Measurements from ENCODE around the gene ENTPD1. TPM values are rescaled to one million over a fixed set of nuclear protein-coding genes. Genes with fewer than 3 reads are reported as not detected.

The ENTPD1 gene
- polyA plus RNA-seq, 2 of the 4 experiments (the other 2 are of a cell fraction), result 0.08 to 0.14 TPM

DNA sequence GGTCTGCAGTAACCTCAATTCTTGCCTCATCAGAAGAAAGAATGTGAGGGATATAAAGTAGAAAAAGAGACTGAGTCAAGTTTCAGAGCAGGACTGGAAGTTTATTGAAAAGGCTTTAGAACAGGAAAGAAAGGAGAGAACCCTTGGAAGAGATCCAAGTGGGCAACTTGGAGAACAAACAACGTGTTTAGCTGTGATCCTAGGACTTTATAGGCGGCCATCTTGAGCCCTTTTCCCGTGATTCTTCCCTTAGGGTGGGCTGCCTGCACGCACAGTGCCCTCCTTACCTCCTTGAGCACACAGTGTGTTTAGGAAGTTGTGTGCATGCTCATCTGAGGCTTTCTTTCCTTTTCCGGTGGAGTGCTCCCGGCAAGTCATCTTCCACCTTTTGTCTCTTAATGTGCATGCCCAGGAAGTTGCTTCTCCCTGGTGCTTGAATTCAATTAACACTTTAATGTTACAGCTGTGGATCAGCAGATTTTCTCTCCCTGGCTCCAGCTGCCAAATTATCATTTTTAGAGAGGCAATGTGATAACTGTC, 59.8 kb downstream of the ENTPD1 start:
- no peak overlapping the region for H3K27ac ChIP-seq
- no peak overlapping the region for H3K4me2 ChIP-seq
- no peak for ATAC-seq
- no peaks in the 10 kb centered on the region for H3K9me3 ChIP-seq
- CTCF ChIA-PET, result interaction anchor here (1.4 kb wide), 1 partner anchor 9 kb away, joined by 3 read pairs; no protein-coding TSS in a partner anchor
- no peak overlapping the region for H3K4me3 ChIP-seq
- POLR2A ChIA-PET, result no interaction called here
- H3K4me1 ChIP-seq, result no peaks in the 10 kb centered on the region
- 35% methylated on average over 6 of the region's 6 CpGs for WGBS (ENCODE audit: missing lambda C conversion rate)
- DNase-seq (ENCODE audit: low read depth in 1 of 2, low spot score in 1 of 2), result no peak
- TF ChIP-seq PHF8 (IDR thresholded peaks at IDR 0.05; ENCODE audit: borderline replicate concordance, low read depth), result no peak
- no peak for TF ChIP-seq SMC3 (IDR thresholded peaks at IDR 0.05)
- no peak for TF ChIP-seq KDM5A (IDR thresholded peaks at IDR 0.05)
- no peak for FAIRE-seq

DNA sequence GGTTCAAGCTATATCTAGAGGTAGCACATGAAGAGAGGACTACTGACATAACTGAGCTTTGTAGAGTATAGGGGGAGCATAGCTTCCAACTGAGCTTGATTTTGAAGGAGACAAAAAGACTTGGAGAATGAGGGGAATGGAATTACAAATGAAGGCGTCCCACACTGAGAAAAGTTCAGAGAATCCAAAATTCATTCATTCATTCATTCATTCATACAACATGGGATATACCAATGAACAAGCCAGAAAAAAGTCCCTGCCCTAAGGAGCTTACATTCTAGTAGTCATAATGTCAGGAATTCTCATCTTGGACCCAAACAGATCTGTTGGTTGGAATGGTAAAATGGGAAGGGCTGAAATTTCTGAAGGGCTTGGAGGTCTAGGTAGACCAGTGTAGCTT, 62.0 kb downstream of the ENTPD1 start:
- POLR2A ChIA-PET, result no interaction called here
- WGBS (ENCODE audit: missing lambda C conversion rate), result 10% methylated on average over 1 of the region's 1 CpG
- no peak for DNase-seq (ENCODE audit: low read depth in 1 of 2, low spot score in 1 of 2)
- TF ChIP-seq FOXS1 (CRISPR knock-in tag; IDR thresholded peaks at IDR 0.05) (no peak), NPAS2 (CRISPR knock-in tag; IDR thresholded peaks at IDR 0.05; ENCODE audit: borderline replicate concordance) (no peak), RARB (CRISPR knock-in tag; IDR thresholded peaks at IDR 0.05) (no peak), PHF8 (IDR thresholded peaks at IDR 0.05; ENCODE audit: borderline replicate concordance, low read depth) (no peak), FOSL2 (IDR thresholded peaks at IDR 0.05) (no peak), FOSL2 (CRISPR knock-in tag; IDR thresholded peaks at IDR 0.05) (no peak), MAZ (IDR thresholded peaks at IDR 0.05; ENCODE audit: borderline replicate concordance, low read depth, low read length) (no peak)
- H3K9me3 ChIP-seq, result no peaks in the 10 kb centered on the region
- H3K4me2 ChIP-seq, result no peak overlapping the region
- H3K4me3 ChIP-seq, result no peak overlapping the region
- no peak overlapping the region for H3K27ac ChIP-seq
- ATAC-seq, result no peak
- CTCF ChIA-PET, result interaction anchor here (0.6 kb wide), 1 partner anchor 12 kb away, joined by 3 read pairs; no protein-coding TSS in a partner anchor
- no peaks in the 10 kb centered on the region for H3K4me1 ChIP-seq
- FAIRE-seq, result no peak

DNA sequence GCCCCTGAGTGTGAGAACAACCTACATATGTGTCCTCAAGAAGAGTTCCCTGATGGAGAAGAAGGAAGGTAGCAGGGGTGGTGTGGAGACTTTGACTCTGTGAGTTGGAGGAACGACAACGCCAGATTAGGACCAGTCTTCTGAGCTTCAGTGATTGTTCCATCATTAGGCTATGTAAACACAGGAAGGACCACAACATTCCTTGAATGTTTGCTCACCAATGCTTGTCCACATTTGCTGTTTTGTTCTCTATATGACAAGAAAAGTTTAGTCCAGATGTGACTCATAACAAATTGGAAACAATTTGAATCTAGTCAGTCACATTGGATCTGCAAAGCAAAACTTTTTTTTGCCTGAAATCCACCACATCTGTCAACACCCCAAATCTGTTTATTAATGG, 62.7 kb downstream of the ENTPD1 start:
- H3K4me2 ChIP-seq, result no peak overlapping the region
- H3K4me1 ChIP-seq, result no peaks in the 10 kb centered on the region
- ChIA-PET POLR2A (no interaction called here), CTCF (no interaction called here)
- DNase-seq (ENCODE audit: low read depth in 1 of 2, low spot score in 1 of 2) (no peak), FAIRE-seq (no peak), ATAC-seq (no peak)
- TF ChIP-seq, protein P1, sequence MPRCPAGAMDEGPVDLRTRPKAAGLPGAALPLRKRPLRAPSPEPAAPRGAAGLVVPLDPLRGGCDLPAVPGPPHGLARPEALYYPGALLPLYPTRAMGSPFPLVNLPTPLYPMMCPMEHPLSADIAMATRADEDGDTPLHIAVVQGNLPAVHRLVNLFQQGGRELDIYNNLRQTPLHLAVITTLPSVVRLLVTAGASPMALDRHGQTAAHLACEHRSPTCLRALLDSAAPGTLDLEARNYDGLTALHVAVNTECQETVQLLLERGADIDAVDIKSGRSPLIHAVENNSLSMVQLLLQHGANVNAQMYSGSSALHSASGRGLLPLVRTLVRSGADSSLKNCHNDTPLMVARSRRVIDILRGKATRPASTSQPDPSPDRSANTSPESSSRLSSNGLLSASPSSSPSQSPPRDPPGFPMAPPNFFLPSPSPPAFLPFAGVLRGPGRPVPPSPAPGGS (IDR thresholded peaks at IDR 0.05), result no peak
- TF ChIP-seq, protein P2, sequence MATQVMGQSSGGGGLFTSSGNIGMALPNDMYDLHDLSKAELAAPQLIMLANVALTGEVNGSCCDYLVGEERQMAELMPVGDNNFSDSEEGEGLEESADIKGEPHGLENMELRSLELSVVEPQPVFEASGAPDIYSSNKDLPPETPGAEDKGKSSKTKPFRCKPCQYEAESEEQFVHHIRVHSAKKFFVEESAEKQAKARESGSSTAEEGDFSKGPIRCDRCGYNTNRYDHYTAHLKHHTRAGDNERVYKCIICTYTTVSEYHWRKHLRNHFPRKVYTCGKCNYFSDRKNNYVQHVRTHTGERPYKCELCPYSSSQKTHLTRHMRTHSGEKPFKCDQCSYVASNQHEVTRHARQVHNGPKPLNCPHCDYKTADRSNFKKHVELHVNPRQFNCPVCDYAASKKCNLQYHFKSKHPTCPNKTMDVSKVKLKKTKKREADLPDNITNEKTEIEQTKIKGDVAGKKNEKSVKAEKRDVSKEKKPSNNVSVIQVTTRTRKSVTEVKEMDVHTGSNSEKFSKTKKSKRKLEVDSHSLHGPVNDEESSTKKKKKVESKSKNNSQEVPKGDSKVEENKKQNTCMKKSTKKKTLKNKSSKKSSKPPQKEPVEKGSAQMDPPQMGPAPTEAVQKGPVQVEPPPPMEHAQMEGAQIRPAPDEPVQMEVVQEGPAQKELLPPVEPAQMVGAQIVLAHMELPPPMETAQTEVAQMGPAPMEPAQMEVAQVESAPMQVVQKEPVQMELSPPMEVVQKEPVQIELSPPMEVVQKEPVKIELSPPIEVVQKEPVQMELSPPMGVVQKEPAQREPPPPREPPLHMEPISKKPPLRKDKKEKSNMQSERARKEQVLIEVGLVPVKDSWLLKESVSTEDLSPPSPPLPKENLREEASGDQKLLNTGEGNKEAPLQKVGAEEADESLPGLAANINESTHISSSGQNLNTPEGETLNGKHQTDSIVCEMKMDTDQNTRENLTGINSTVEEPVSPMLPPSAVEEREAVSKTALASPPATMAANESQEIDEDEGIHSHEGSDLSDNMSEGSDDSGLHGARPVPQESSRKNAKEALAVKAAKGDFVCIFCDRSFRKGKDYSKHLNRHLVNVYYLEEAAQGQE (IDR thresholded peaks at IDR 0.05), result no peak
- no peak for TF ChIP-seq CBX2 (IDR thresholded peaks at IDR 0.05; ENCODE audit: borderline replicate concordance, low read depth)
- TF ChIP-seq POLR2AphosphoS2 (conservative IDR thresholded peaks at IDR 0.05; ENCODE audit: low read length), result no peak
- no peak for TF ChIP-seq EHMT2 (IDR thresholded peaks at IDR 0.05; ENCODE audit: low read depth)
- TF ChIP-seq, protein P3, sequence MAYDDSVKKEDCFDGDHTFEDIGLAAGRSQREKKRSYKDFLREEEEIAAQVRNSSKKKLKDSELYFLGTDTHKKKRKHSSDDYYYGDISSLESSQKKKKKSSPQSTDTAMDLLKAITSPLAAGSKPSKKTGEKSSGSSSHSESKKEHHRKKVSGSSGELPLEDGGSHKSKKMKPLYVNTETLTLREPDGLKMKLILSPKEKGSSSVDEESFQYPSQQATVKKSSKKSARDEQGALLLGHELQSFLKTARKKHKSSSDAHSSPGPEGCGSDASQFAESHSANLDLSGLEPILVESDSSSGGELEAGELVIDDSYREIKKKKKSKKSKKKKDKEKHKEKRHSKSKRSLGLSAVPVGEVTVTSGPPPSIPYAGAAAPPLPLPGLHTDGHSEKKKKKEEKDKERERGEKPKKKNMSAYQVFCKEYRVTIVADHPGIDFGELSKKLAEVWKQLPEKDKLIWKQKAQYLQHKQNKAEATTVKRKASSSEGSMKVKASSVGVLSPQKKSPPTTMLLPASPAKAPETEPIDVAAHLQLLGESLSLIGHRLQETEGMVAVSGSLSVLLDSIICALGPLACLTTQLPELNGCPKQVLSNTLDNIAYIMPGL (CRISPR knock-in tag; IDR thresholded peaks at IDR 0.05; ENCODE audit: borderline replicate concordance), result no peak
- TF ChIP-seq EHF (CRISPR knock-in tag; IDR thresholded peaks at IDR 0.05), result no peak
- TF ChIP-seq CHD2 (IDR thresholded peaks at IDR 0.05; ENCODE audit: low read length, partially characterized antibody), result no peak
- TF ChIP-seq JUNB (IDR thresholded peaks at IDR 0.05), result no peak
- 2% methylated on average over 2 of the region's 2 CpGs for WGBS (ENCODE audit: missing lambda C conversion rate)
- H3K4me3 ChIP-seq, result no peak overlapping the region
- no peaks in the 10 kb centered on the region for H3K9me3 ChIP-seq
- no peak overlapping the region for H3K27ac ChIP-seq
